CMK (cell line): ENCODE results near the gene TKTL2.
"Not testable (repeated sequence)": the region's sequence is repeated elsewhere in the genome, so short reads cannot be mapped to it uniquely, and the experiment has no call there.

Experiments used
- DNase-seq: peaks from one replicate; pipeline ENCODE4 v3.0.0-alpha.2; 2010; ENCODE audit warnings: low read depth

TKTL2 gene

GRCh38 chr4:163447023-163447422 is 26.5 kb downstream of the TKTL2 start:
- DNase-seq, result not testable (repeated sequence)

- no peak for DNase-seq
Observed at GRCh38 chr4:163440040-163440439, 33.5 kb downstream of the TKTL2 start.
